Osteoblast (primary cell): Measurements from ENCODE around the gene DNAJC6. TPM values are rescaled to one million over a fixed set of nuclear protein-coding genes. Genes with fewer than 3 reads are reported as not detected.
"Not testable (repeated sequence)": the region's sequence is repeated elsewhere in the genome, so short reads cannot be mapped to it uniquely, and the experiment has no call there.

Experiments used
- DNase-seq: peaks from one replicate; pipeline ENCODE4 v3.0.0; 2011; ENCODE audit warnings: low spot score, mixed read lengths; ENCODE audit not compliant: insufficient read length; ENCODE audit errors: missing footprints
- H2AFZ ChIP-seq: 2 replicates; pipeline ENCODE4 v1.6.0; 2011; ENCODE audit warnings: mild to moderate bottlenecking, low read length
- H3K27ac ChIP-seq: 2 replicates; pipeline ENCODE4 v1.5.1; 2011; ENCODE audit warnings: mild to moderate bottlenecking, low read depth, low read length, moderate library complexity
- H3K27me3 ChIP-seq: 2 replicates; pipeline ENCODE4 v1.6.0; 2012; ENCODE audit warnings: mild to moderate bottlenecking, control low read depth, inconsistent platforms, low read length, moderate library complexity; ENCODE audit not compliant: insufficient read depth
- H3K36me3 ChIP-seq: 2 replicates; pipeline ENCODE4 v1.5.1; 2011; ENCODE audit warnings: mild to moderate bottlenecking, low read length, control low read depth, moderate library complexity; ENCODE audit not compliant: insufficient read depth
- H3K4me1 ChIP-seq: 2 replicates; pipeline ENCODE4 v1.5.1; 2011; ENCODE audit warnings: mild to moderate bottlenecking, low read length, control low read depth, moderate library complexity; ENCODE audit not compliant: insufficient read depth
- H3K4me2 ChIP-seq: 2 replicates; pipeline ENCODE4 v1.6.0; 2011; ENCODE audit warnings: mild to moderate bottlenecking, low read length; ENCODE audit not compliant: insufficient read depth
- H3K4me3 ChIP-seq: fragments of 200-600 bp; sonication (generic); 3 replicates; pipeline ENCODE4 v1.5.1; 2012; ENCODE audit warnings: mild to moderate bottlenecking, low read length, inconsistent platforms; ENCODE audit not compliant: insufficient read depth
- H3K79me2 ChIP-seq: 2 replicates; pipeline ENCODE4 v1.6.0; 2012; ENCODE audit warnings: mild to moderate bottlenecking, low read length, control low read depth, inconsistent platforms; ENCODE audit not compliant: insufficient read depth
- H3K9me3 ChIP-seq: 2 replicates; pipeline ENCODE4 v1.5.1; 2011; ENCODE audit warnings: low read depth, low read length, control low read depth
- H4K20me1 ChIP-seq: 2 replicates; pipeline ENCODE4 v1.6.0; 2012; ENCODE audit warnings: mild to moderate bottlenecking, low read length, control low read depth; ENCODE audit not compliant: insufficient read depth
- total RNA-seq: library from RNA; depleted of rRNA; stranded (reverse); fragments of >200 nt; gene quantifications from 2 replicates; pipeline ENCODE4 v1.2.3, GENCODE V29; 2012
- TF ChIP-seq, protein P1 (sequence below): IDR thresholded peaks from 2 replicates; pipeline ENCODE4 v1.5.1; 2011; ENCODE audit warnings: mild to moderate bottlenecking, low read depth, low read length, moderate library complexity; ENCODE audit errors: extremely low read depth

DNAJC6 gene
- total RNA-seq, 1 donor: 10.5 TPM

DNA sequence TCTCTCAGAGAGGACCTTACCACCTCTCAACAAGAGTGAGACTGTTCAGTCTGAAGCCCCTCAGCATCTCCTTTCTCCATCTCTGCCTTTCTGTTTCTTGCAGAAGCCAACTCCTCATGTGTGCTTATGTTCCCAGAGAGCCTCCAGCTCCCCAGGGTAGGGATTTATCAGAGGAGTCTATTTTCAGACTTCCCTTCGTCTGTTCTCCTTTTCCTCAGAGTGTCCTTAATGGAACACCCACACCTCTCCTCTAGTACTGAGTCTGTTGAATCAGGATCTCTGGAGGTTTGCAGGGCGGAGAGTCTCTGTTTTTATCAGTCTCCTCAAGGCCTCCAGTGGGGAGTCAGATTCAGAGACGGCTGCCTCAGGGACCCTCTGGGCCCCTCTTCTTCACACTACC lies 25.1 kb upstream of the DNAJC6 start:
- no peak for DNase-seq
- Histone ChIP-seq H3K4me1 (peaks cover 3% of the 10 kb centered on the region), H2AFZ (no peak overlapping the region), H3K4me3 (no peak overlapping the region), H3K9me3 (no peaks in the 10 kb centered on the region), H3K27me3 (no peaks in the 10 kb centered on the region), H3K36me3 (no peaks in the 10 kb centered on the region), H3K4me2 (no peak overlapping the region), H3K27ac (no peak overlapping the region), H3K79me2 (no peaks in the 10 kb centered on the region), H4K20me1 (no peaks in the 10 kb centered on the region)
- TF ChIP-seq, protein P1, sequence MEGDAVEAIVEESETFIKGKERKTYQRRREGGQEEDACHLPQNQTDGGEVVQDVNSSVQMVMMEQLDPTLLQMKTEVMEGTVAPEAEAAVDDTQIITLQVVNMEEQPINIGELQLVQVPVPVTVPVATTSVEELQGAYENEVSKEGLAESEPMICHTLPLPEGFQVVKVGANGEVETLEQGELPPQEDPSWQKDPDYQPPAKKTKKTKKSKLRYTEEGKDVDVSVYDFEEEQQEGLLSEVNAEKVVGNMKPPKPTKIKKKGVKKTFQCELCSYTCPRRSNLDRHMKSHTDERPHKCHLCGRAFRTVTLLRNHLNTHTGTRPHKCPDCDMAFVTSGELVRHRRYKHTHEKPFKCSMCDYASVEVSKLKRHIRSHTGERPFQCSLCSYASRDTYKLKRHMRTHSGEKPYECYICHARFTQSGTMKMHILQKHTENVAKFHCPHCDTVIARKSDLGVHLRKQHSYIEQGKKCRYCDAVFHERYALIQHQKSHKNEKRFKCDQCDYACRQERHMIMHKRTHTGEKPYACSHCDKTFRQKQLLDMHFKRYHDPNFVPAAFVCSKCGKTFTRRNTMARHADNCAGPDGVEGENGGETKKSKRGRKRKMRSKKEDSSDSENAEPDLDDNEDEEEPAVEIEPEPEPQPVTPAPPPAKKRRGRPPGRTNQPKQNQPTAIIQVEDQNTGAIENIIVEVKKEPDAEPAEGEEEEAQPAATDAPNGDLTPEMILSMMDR: no peak

DNA sequence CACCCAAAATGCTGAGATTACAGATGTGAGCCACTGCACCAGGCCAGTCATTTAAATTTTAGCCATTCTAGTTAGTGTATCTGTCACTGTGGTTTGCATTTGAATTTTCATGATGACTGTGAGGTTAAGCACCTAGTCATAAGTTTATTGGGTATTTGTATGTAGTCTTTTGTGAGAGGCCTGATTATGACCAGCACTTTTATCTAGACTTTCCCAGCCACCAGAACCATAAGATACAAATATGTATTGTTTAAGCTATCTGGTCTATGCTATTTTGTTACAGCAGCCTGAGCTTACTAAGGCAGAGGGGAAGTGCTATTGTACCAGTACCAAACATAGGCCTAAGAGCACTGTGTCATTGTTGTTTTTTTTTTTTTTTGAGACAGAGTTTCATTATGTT lies 19.9 kb upstream of the DNAJC6 start:
- Histone ChIP-seq H3K9me3 (no peaks in the 10 kb centered on the region), H3K27me3 (no peaks in the 10 kb centered on the region), H3K27ac (no peak overlapping the region)

DNA sequence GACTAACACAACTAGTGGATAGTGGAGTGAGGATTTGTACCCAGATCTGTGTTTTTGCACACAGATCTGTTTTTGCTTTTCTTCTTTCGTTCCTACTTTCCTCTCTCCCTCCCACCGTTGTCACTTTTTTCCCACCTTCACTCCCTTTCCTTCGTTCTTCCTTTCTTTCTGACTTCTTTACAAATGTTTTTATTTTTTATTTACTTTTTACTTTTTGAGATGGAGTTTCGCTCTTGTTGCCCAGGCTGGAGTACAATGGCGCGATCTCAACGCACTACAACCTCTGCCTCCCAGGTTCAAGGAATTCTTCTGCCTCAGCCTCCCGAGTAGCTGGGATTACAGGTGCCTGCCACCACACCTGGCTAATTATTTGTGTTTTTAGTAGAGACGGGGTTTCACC lies 17.5 kb upstream of the DNAJC6 start:
- H4K20me1 ChIP-seq, H3K4me3 ChIP-seq, H3K9me3 ChIP-seq, H2AFZ ChIP-seq, H3K27me3 ChIP-seq, H3K27ac ChIP-seq, H3K79me2 ChIP-seq, H3K4me2 ChIP-seq, H3K36me3 ChIP-seq, DNase-seq, H3K4me1 ChIP-seq: not testable (repeated sequence)

More for the DNA sequence above, 19.9 kb upstream of the DNAJC6 start:
- Histone ChIP-seq H4K20me1 (no peaks in the 10 kb centered on the region), H3K79me2 (no peaks in the 10 kb centered on the region), H3K4me2 (no peak overlapping the region), H3K36me3 (no peaks in the 10 kb centered on the region), H3K4me3 (no peak overlapping the region), H2AFZ (no peak overlapping the region), H3K4me1 (no peaks in the 10 kb centered on the region)
- DNase-seq: no peak
- TF ChIP-seq, protein P1: no peak

DNA sequence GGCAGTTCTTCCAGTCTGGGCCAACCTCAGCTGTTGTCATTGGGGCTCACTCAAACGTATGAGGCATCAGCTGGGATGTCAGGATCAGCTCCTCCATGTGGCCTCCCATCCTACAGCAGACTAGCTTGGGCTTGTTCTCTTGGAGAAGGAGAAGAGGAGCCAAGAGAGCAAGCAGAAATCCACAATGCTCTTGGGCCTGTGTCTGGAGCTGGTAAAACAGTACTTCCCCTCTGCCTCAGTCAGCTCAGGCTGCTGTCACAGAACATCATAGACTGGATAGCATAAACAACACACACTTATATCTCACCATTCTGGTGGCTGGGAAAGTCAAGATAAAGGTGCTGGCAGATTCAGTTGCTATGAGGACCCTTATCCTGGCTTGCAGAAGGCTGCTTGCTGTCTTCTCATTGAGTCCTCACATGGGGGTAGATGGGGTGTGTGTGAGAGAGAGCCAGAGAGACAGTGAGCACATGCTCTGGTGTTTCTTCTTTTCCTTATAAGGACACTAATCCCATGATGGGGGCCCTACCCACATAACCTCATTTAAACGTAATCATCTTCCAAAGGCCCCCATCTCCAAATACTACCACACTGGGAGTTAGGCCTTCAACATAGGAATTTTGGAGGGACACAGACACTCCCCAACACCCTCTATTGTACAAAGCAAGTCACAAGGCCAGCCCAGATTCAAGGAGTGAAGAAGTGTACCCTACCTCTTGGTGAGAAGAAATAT lies 16.3 kb upstream of the DNAJC6 start:
- Histone ChIP-seq H3K79me2 (no peaks in the 10 kb centered on the region), H3K27ac (no peak overlapping the region), H2AFZ (no peak overlapping the region), H3K36me3 (no peaks in the 10 kb centered on the region), H3K4me2 (no peak overlapping the region), H3K27me3 (no peaks in the 10 kb centered on the region), H3K4me1 (no peaks in the 10 kb centered on the region), H3K9me3 (no peaks in the 10 kb centered on the region), H4K20me1 (peaks cover 4% of the 10 kb centered on the region), H3K4me3 (no peak overlapping the region)
- no peak for DNase-seq
- TF ChIP-seq, protein P1: no peak
